Uterus (tissue), 4 donors: ENCODE measurements around the gene PITX2. TPM values are rescaled to one million over a fixed set of nuclear protein-coding genes. Genes with fewer than 3 reads are reported as not detected.

Source experiments
- DNase-seq, 2 donors: peaks; one replicate each; pipeline ENCODE4 v3.0.0-alpha.2; 2019 to 2020
- H3K27ac ChIP-seq, 2 donors: fragments of 200-600 bp; sonication (generic); 1 replicate in 1 of 2; 2 replicates in 1 of 2; pipeline ENCODE4 v1.5.1; 2016 to 2018
- H3K27me3 ChIP-seq, 2 donors: fragments of 200-600 bp; sonication (generic); one replicate each; pipeline ENCODE4 v1.5.1; 2018 to 2019; ENCODE audit warnings: control low read depth in 1 of 2
- H3K36me3 ChIP-seq, 2 donors: fragments of 200-600 bp; sonication (generic); one replicate each; pipeline ENCODE4 v1.5.1; 2019; ENCODE audit warnings: control low read depth in 1 of 2
- H3K4me1 ChIP-seq, 2 donors: fragments of 200-600 bp; sonication (generic); one replicate each; pipeline ENCODE4 v1.5.1; 2018 to 2019; ENCODE audit warnings: control low read depth in 1 of 2
- H3K4me3 ChIP-seq, 2 donors: fragments of 200-600 bp; sonication (generic); 1 replicate in 1 of 2; 2 replicates in 1 of 2; pipeline ENCODE4 v1.5.1; 2018 to 2019; ENCODE audit warnings: mild to moderate bottlenecking in 1 of 2
- H3K9me3 ChIP-seq, 2 donors: fragments of 200-600 bp; sonication (generic); one replicate each; pipeline ENCODE4 v1.5.1; 2019; ENCODE audit warnings: control low read depth in 1 of 2
- CTCF ChIP-seq, 4 experiments: fragments of 200-600 bp in 2 of 4; fragments of 450-650 bp in 2 of 4; sonication (generic) in 2 of 4; IDR thresholded peaks; one replicate each; pipeline ENCODE4 v1.5.1; 2016 to 2019; ENCODE audit warnings: antibody characterized with exemption in 4 of 4, mild to moderate bottlenecking in 2 of 4, moderate library complexity in 1 of 4
- POLR2A ChIP-seq, 2 donors: fragments of 450-650 bp; IDR thresholded peaks; one replicate each; pipeline ENCODE4 v1.6.1; 2016; ENCODE audit warnings: antibody characterized with exemption in 2 of 2, mild to moderate bottlenecking in 1 of 2, moderate library complexity in 1 of 2
- intact Hi-C: fragments of 100-400 bp; cut with DNase I; formaldehyde crosslinking; loops from one replicate; pipeline ENCODE4 v1.15.1; 2023; ENCODE audit warnings: low total_unique reads
- total RNA-seq, 4 donors: library from RNA; depleted of rRNA in 3 of 4; stranded (reverse); fragments of >200 nt in 3 of 4; gene quantifications; one replicate each; pipeline versions ENCODE4 v1.1.0 to v1.2.4, GENCODE V29; 2014 to 2023
- donor health status: DM: yes; HTN: yes; CAD: no.

The PITX2 gene
- total RNA-seq, 4 donors from 2014 or later = 0.14 TPM; not detected in 3

DNA sequence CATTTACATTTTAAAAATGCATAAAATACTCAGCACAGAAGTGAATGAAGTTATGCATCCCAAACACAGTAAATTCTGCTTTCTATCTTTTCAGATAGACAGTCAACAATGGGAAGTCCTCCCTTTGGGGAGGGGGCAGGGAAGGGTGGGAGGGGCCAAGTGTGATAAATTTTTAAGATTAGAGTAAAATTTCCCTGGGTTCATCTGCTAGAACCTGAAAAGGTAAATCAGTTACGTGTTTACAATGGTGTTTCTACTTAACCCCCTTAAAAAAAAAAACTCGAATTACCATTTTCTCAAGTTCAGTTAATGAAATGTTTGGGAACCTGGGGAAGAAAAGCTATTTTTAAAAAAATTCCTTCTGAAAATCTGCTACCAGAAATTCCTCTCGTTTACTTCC lies 9.1 kb downstream of the PITX2 start:
- intact Hi-C loops = no loop called here
- H3K4me1 ChIP-seq = no peaks in the 10 kb centered on the region
- no peak overlapping the region for H3K4me3 ChIP-seq
- H3K27me3 ChIP-seq = peaks cover 16 to 90% of the 10 kb centered on the region in 2 donors
- no peaks in the 10 kb centered on the region for H3K36me3 ChIP-seq
- TF ChIP-seq POLR2A (IDR thresholded peaks at IDR 0.05) (no peak), CTCF (IDR thresholded peaks at IDR 0.05) (no peak)
- no peaks in the 10 kb centered on the region for H3K9me3 ChIP-seq
- no peak overlapping the region for H3K27ac ChIP-seq
- DNase-seq = no peak

- Histone ChIP-seq H3K9me3 (no peaks in the 10 kb centered on the region), H3K27me3 (peaks cover 6 to 87% of the 10 kb centered on the region in 2 donors), H3K27ac (no peak overlapping the region), H3K4me1 (no peaks in the 10 kb centered on the region), H3K4me3 (no peak overlapping the region), H3K36me3 (no peaks in the 10 kb centered on the region)
- TF ChIP-seq POLR2A (IDR thresholded peaks at IDR 0.05) (no peak), CTCF (IDR thresholded peaks at IDR 0.05) (no peak)
- intact Hi-C loops = no loop called here
- DNase-seq = no peak
Measured at GRCh38 chr4:110612631-110613269, 10.1 kb downstream of the PITX2 start.

GRCh38 chr4:110611968-110612447 lies 10.9 kb downstream of the PITX2 start:
- Histone ChIP-seq H3K4me3 (no peak overlapping the region), H3K27me3 (peaks cover 0 to 87% of the 10 kb centered on the region in 2 donors), H3K27ac (no peak overlapping the region), H3K9me3 (no peaks in the 10 kb centered on the region), H3K4me1 (no peaks in the 10 kb centered on the region), H3K36me3 (no peaks in the 10 kb centered on the region)
- TF ChIP-seq CTCF (IDR thresholded peaks at IDR 0.05) (no peak), POLR2A (IDR thresholded peaks at IDR 0.05) (no peak)
- intact Hi-C loops = no loop called here
- DNase-seq = no peak

GRCh38 chr4:110610940-110611831 lies 11.7 kb downstream of the PITX2 start:
- no peaks in the 10 kb centered on the region for H3K9me3 ChIP-seq
- H3K4me3 ChIP-seq = no peak overlapping the region
- H3K27me3 ChIP-seq = peaks cover 0 to 80% of the 10 kb centered on the region in 2 donors
- intact Hi-C loops = no loop called here
- no peak overlapping the region for H3K27ac ChIP-seq
- no peak for TF ChIP-seq POLR2A (IDR thresholded peaks at IDR 0.05)
- no peak for TF ChIP-seq CTCF (IDR thresholded peaks at IDR 0.05)
- H3K36me3 ChIP-seq = no peaks in the 10 kb centered on the region
- DNase-seq = no peak
- no peaks in the 10 kb centered on the region for H3K4me1 ChIP-seq

DNA sequence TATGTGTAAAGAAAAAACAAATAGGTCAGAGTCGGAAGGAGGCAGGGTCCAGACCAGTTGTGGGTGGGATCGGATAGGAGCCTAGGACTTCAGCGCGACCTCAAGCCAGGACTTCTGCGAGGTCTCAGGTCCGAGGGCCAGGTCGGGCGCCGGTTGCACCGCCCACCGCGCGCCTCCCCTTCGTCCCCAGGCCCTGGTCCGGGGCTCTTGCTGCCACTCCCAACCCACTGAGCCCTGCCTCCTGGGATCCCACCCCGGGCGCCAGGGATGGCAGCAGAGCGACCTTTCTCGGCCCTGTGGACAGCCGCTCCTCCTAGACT lies 12.3 kb downstream of the PITX2 start:
- no peak for TF ChIP-seq CTCF (IDR thresholded peaks at IDR 0.05)
- no peak for TF ChIP-seq POLR2A (IDR thresholded peaks at IDR 0.05)
- Histone ChIP-seq H3K9me3 (no peaks in the 10 kb centered on the region), H3K27me3 (peaks cover 0 to 76% of the 10 kb centered on the region in 2 donors), H3K27ac (no peak overlapping the region), H3K36me3 (no peaks in the 10 kb centered on the region), H3K4me1 (no peaks in the 10 kb centered on the region), H3K4me3 (no peak overlapping the region)
- DNase-seq = no peak
- intact Hi-C loops = no loop called here
